WTC11 (cell line): ENCODE measurements around the gene ANO2. TPM values are rescaled to one million over a fixed set of nuclear protein-coding genes. Genes with fewer than 3 reads are reported as not detected.

ENCODE experiments used
- ATAC-seq: fragments of 200-7000 bp; cut with Tn5 transposase; 2 replicates; pipeline ENCODE4 v1.10.0; 2021; ENCODE audit warnings: mild to moderate bottlenecking, moderate library complexity
- CTCF ChIA-PET: fragments of 300-600 bp; sonication (Branson Sonifier 250); formaldehyde crosslinking; loops from one replicate; lab custom pipeline; 2021; ENCODE audit warnings: antibody characterized with exemption; lab: Charles Lee
- POLR2A ChIA-PET: fragments of 350-600 bp; sonication (Branson Sonifier 250); formaldehyde crosslinking; loops from one replicate; lab custom pipeline; 2021; ENCODE audit warnings: antibody characterized with exemption; lab: Charles Lee
- DNase-seq: peaks from one replicate; pipeline ENCODE4 v3.0.0; 2021; ENCODE audit warnings: low spot score
- H3K27ac Mint-ChIP-seq: 2 replicates; pipeline ENCODE4 v1.8.0; 2021; ENCODE audit warnings: mixed read lengths
- H3K27me3 Mint-ChIP-seq: 2 replicates; pipeline ENCODE4 v1.8.0; 2021; ENCODE audit warnings: low read depth, mild to moderate bottlenecking, moderate library complexity, mixed read lengths
- H3K36me3 Mint-ChIP-seq: 2 replicates; pipeline ENCODE4 v1.8.0; 2021; ENCODE audit warnings: mixed read lengths
- H3K4me1 Mint-ChIP-seq: 2 replicates; pipeline ENCODE4 v1.8.0; 2022; ENCODE audit warnings: mixed read lengths
- H3K4me3 Mint-ChIP-seq: 2 replicates; pipeline ENCODE4 v1.8.0; 2021; ENCODE audit warnings: mild to moderate bottlenecking, moderate library complexity, mixed read lengths
- H3K9me3 Mint-ChIP-seq: 2 replicates; pipeline ENCODE4 v1.8.0; 2021; ENCODE audit warnings: mixed read lengths
- AR ChIP-seq: fragments of 250-450 bp; sonication (Bioruptor Pico); IDR thresholded peaks from 2 replicates; pipeline ENCODE4 v1.9.0; 2021; ENCODE audit warnings: mild to moderate bottlenecking
- ATF1 ChIP-seq: sonication (generic); formaldehyde crosslinking; IDR thresholded peaks from 2 replicates; pipeline ENCODE4 v1.8.1; 2023; ENCODE audit warnings: mild to moderate bottlenecking, moderate library complexity, missing genetic modification reagents
- CDX4 ChIP-seq: fragments of 250-450 bp; sonication (Bioruptor Pico); IDR thresholded peaks from 2 replicates; pipeline ENCODE4 v1.9.0; 2021; ENCODE audit warnings: moderate library complexity, mild to moderate bottlenecking, inconsistent platforms, borderline replicate concordance
- E2F4 ChIP-seq: sonication (generic); formaldehyde crosslinking; IDR thresholded peaks from 2 replicates; pipeline ENCODE4 v1.8.1; 2022; ENCODE audit warnings: low read depth, mild to moderate bottlenecking, moderate library complexity, missing genetic modification reagents, borderline replicate concordance
- ELF4 ChIP-seq: sonication (generic); formaldehyde crosslinking; IDR thresholded peaks from 2 replicates; pipeline ENCODE4 v1.8.1; 2022; ENCODE audit warnings: low read depth, mild to moderate bottlenecking, moderate library complexity, missing genetic modification reagents
- EMX1 ChIP-seq: fragments of 250-450 bp; sonication (Bioruptor Pico); IDR thresholded peaks from 2 replicates; pipeline ENCODE4 v1.8.0; 2021; ENCODE audit warnings: mild to moderate bottlenecking
- ERG ChIP-seq: fragments of 250-450 bp; sonication (Bioruptor Pico); IDR thresholded peaks from 2 replicates; pipeline ENCODE4 v1.8.0; 2021; ENCODE audit warnings: mild to moderate bottlenecking
- ETV6 ChIP-seq: sonication (generic); formaldehyde crosslinking; IDR thresholded peaks from 2 replicates; pipeline ENCODE4 v1.8.1; 2022; ENCODE audit warnings: mild to moderate bottlenecking, missing genetic modification reagents
- FOXJ3 ChIP-seq: sonication (generic); formaldehyde crosslinking; IDR thresholded peaks from 2 replicates; pipeline ENCODE4 v1.9.0; 2021; ENCODE audit warnings: missing genetic modification reagents, mild to moderate bottlenecking, borderline replicate concordance
- FOXP4 ChIP-seq: sonication (generic); formaldehyde crosslinking; IDR thresholded peaks from 2 replicates; pipeline ENCODE4 v1.8.0; 2022; ENCODE audit warnings: mild to moderate bottlenecking, missing genetic modification reagents
- IRF2 ChIP-seq: sonication (generic); formaldehyde crosslinking; IDR thresholded peaks from 2 replicates; pipeline ENCODE4 v1.8.0; 2022; ENCODE audit warnings: low read depth, missing genetic modification reagents, borderline replicate concordance
- MAX ChIP-seq: sonication (generic); formaldehyde crosslinking; IDR thresholded peaks from 2 replicates; pipeline ENCODE4 v1.8.0; 2022; ENCODE audit warnings: mild to moderate bottlenecking, missing genetic modification reagents
- MXD4 ChIP-seq: fragments of 250-450 bp; sonication (Bioruptor Pico); IDR thresholded peaks from 2 replicates; pipeline ENCODE4 v1.8.0; 2021; ENCODE audit warnings: mild to moderate bottlenecking, moderate library complexity, borderline replicate concordance
- NR1H2 ChIP-seq: sonication (generic); formaldehyde crosslinking; IDR thresholded peaks from 2 replicates; pipeline ENCODE4 v1.9.0; 2021; ENCODE audit warnings: mild to moderate bottlenecking, moderate library complexity, missing genetic modification reagents
- NR3C1 ChIP-seq: sonication (generic); formaldehyde crosslinking; conservative IDR thresholded peaks from 2 replicates; pipeline ENCODE4 v1.8.1; 2023; ENCODE audit warnings: low read depth, mild to moderate bottlenecking, missing genetic modification reagents
- SP1 ChIP-seq: sonication (generic); formaldehyde crosslinking; conservative IDR thresholded peaks from 2 replicates; pipeline ENCODE4 v1.8.1; 2022; ENCODE audit warnings: missing genetic modification reagents
- STAT6 ChIP-seq: sonication (generic); formaldehyde crosslinking; conservative IDR thresholded peaks from 2 replicates; pipeline ENCODE4 v1.8.1; 2023; ENCODE audit warnings: mild to moderate bottlenecking, low read depth, missing genetic modification reagents, moderate library complexity
- TEAD4 ChIP-seq: sonication (generic); formaldehyde crosslinking; IDR thresholded peaks from 2 replicates; pipeline ENCODE4 v1.8.0; 2022; ENCODE audit warnings: mild to moderate bottlenecking, missing genetic modification reagents
- USF1 ChIP-seq: sonication (generic); formaldehyde crosslinking; IDR thresholded peaks from 2 replicates; pipeline ENCODE4 v1.8.0; 2022; ENCODE audit warnings: mild to moderate bottlenecking, missing genetic modification reagents
- ZNF121 ChIP-seq: sonication (generic); formaldehyde crosslinking; IDR thresholded peaks from 2 replicates; pipeline ENCODE4 v1.8.0; 2023; ENCODE audit warnings: missing genetic modification reagents
- total RNA-seq: library from RNA; stranded (reverse); gene quantifications from 3 replicates; pipeline ENCODE4 v1.2.3, GENCODE V29; 2021

Gene ANO2
- total RNA-seq, 1 experiment from 2014 or later: 2.8 TPM

GRCh38 chr12:5549011-5549410, 396.0 kb downstream of the ANO2 start:
- TF ChIP-seq ETV6 (CRISPR knock-in tag) (no peak), STAT6 (CRISPR knock-in tag) (no peak), ATF1 (CRISPR knock-in tag) (no peak), E2F4 (CRISPR knock-in tag) (no peak), ELF4 (CRISPR knock-in tag) (no peak), SP1 (CRISPR knock-in tag) (no peak), EMX1 (no peak)
- Mint-ChIP-seq H3K4me3 (no peak overlapping the region), H3K27me3 (no peaks in the 10 kb centered on the region; the same call in 1 of the 2 replicates), H3K9me3 (peaks cover 28% of the 10 kb centered on the region), H3K4me1 (peaks cover 7% of the 10 kb centered on the region), H3K27ac (no peak overlapping the region), H3K36me3 (peaks cover 4% of the 10 kb centered on the region)
- CTCF ChIA-PET: no interaction called here
- ATAC-seq (no peak), DNase-seq (no peak)
- POLR2A ChIA-PET: no interaction called here

- H3K4me1 Mint-ChIP-seq: peaks cover 7% of the 10 kb centered on the region
- H3K27ac Mint-ChIP-seq: no peak overlapping the region
- no peaks in the 10 kb centered on the region; the same call in 1 of the 2 replicates for H3K27me3 Mint-ChIP-seq
- ChIA-PET CTCF (no interaction called here), POLR2A (no interaction called here)
- H3K4me3 Mint-ChIP-seq: no peak overlapping the region
- H3K9me3 Mint-ChIP-seq: peaks cover 35% of the 10 kb centered on the region
- no peak for DNase-seq
- peaks cover 11% of the 10 kb centered on the region for H3K36me3 Mint-ChIP-seq
- no peak for ATAC-seq
- TF ChIP-seq NR1H2 (CRISPR knock-in tag) (no peak), ETV6 (CRISPR knock-in tag) (no peak), FOXP4 (CRISPR knock-in tag) (no peak), MXD4 (CRISPR knock-in tag) (no peak), ZNF121 (no peak), CDX4 (CRISPR knock-in tag) (no peak), SP1 (CRISPR knock-in tag) (no peak), TEAD4 (CRISPR knock-in tag) (no peak), E2F4 (CRISPR knock-in tag) (no peak), MAX (no peak), FOXJ3 (CRISPR knock-in tag) (no peak), NR3C1 (CRISPR knock-in tag) (no peak), ERG (CRISPR knock-in tag) (no peak), AR (no peak), IRF2 (no peak), USF1 (CRISPR knock-in tag) (no peak)
These were observed 396.7 kb downstream of the ANO2 start for GRCh38 chr12:5548152-5548943.
